ENCODE data around the gene DEPDC7. TPM values are rescaled to one million over a fixed set of nuclear protein-coding genes. Genes with fewer than 3 reads are reported as not detected.

Gene DEPDC7
- total and polyA plus RNA-seq, 2 experiments from 2014 or later = 12.5 to 21.3 TPM

DNA sequence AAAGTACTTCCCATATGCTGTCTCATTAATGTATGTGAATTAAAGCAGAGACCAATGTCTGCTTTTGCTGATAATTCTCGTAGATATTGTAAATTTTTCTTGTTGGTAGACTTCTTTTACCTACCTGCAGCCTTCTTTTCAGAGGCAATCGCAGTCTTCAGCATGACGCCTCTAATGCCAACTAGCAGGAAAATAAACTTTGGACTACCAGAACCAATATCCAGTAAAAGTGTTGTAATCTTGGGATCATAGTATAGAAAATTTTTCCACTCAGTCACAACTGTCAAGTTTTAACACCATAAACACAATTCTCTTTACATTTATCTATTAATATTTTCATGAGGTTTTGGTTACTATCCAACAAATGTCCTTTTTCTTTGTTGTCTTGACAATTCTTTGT lies 2.3 kb downstream of the DEPDC7 start:
- H3K4me1 ChIP-seq (ENCODE audit: insufficient read depth) = peaks cover 2% of the 10 kb centered on the region
- 59% methylated on average over 3 of the region's 3 CpGs for WGBS (ENCODE audit: low lambda C conversion rate, missing lambda C conversion rate)
- H2AFZ ChIP-seq = no peak overlapping the region
- H3K36me3 ChIP-seq (replicated peaks; ENCODE audit: insufficient read depth, low read depth) = no peaks in the 10 kb centered on the region
- TF ChIP-seq EZH2 (IDR thresholded peaks at IDR 0.05; ENCODE audit: borderline replicate concordance) (no peak), EZH2phosphoT487 (IDR thresholded peaks at IDR 0.05; ENCODE audit: low read depth, severe bottlenecking, unreplicated experiment) (no peak)
- TF ChIP-seq, protein P1, sequence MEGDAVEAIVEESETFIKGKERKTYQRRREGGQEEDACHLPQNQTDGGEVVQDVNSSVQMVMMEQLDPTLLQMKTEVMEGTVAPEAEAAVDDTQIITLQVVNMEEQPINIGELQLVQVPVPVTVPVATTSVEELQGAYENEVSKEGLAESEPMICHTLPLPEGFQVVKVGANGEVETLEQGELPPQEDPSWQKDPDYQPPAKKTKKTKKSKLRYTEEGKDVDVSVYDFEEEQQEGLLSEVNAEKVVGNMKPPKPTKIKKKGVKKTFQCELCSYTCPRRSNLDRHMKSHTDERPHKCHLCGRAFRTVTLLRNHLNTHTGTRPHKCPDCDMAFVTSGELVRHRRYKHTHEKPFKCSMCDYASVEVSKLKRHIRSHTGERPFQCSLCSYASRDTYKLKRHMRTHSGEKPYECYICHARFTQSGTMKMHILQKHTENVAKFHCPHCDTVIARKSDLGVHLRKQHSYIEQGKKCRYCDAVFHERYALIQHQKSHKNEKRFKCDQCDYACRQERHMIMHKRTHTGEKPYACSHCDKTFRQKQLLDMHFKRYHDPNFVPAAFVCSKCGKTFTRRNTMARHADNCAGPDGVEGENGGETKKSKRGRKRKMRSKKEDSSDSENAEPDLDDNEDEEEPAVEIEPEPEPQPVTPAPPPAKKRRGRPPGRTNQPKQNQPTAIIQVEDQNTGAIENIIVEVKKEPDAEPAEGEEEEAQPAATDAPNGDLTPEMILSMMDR (IDR thresholded peaks at IDR 0.05; ENCODE audit: poor library complexity) = no peak
- H4K20me1 ChIP-seq (ENCODE audit: insufficient read depth, poor library complexity, severe bottlenecking) = no peaks in the 10 kb centered on the region
- no peaks in the 10 kb centered on the region for H3K27me3 ChIP-seq
- peak overlapping the region; percentile 61 for H3K4me3 ChIP-seq
- no peak for DNase-seq (ENCODE audit: low spot score)
- peak overlapping the region; percentile 81 for H3K4me2 ChIP-seq
- H3K9me2 ChIP-seq (replicated peaks; ENCODE audit: insufficient read depth) = no peaks in the 10 kb centered on the region
- no peaks in the 10 kb centered on the region for H3K9me3 ChIP-seq (ENCODE audit: low read depth)
- H3K79me2 ChIP-seq = peaks cover 13% of the 10 kb centered on the region
- peak overlapping the region; percentile 75 for H3K27ac ChIP-seq

DNA sequence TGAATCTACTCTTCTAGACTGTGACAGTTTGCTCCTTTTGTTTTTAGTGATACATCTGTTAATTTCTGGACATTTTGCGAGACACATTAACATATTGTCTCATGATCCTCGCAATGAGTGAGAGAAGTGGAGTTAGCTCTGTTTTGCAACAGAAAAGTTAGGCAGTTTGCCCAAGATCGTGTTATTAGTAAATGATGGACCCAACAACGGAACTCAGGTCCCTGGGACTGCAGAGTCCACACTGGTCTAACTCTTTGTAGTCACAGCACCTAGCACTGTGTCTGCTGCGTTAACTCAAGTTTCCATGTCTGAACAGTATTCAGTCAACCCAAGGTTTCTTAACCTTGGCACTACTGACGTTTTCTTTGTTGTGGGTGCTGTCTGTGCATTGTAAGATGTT lies 3.2 kb downstream of the DEPDC7 start:
- H3K9me2 ChIP-seq (replicated peaks; ENCODE audit: insufficient read depth) = no peaks in the 10 kb centered on the region
- WGBS (ENCODE audit: low lambda C conversion rate, missing lambda C conversion rate) = 92% methylated on average over 6 of the region's 6 CpGs
- H3K4me1 ChIP-seq (ENCODE audit: insufficient read depth) = peaks cover 2% of the 10 kb centered on the region
- H3K79me2 ChIP-seq = peaks cover 17% of the 10 kb centered on the region
- no peaks in the 10 kb centered on the region for H3K36me3 ChIP-seq (replicated peaks; ENCODE audit: insufficient read depth, low read depth)
- no peak overlapping the region for H2AFZ ChIP-seq
- no peak overlapping the region for H3K4me3 ChIP-seq
- no peaks in the 10 kb centered on the region for H4K20me1 ChIP-seq (ENCODE audit: insufficient read depth, poor library complexity, severe bottlenecking)
- no peak for DNase-seq (ENCODE audit: low spot score)
- H3K27me3 ChIP-seq = no peaks in the 10 kb centered on the region
- peak overlapping the region; percentile 11 for H3K27ac ChIP-seq
- H3K4me2 ChIP-seq = peak overlapping the region; percentile 81
- H3K9me3 ChIP-seq (ENCODE audit: low read depth) = no peaks in the 10 kb centered on the region
- TF ChIP-seq EZH2 (IDR thresholded peaks at IDR 0.05; ENCODE audit: borderline replicate concordance) (no peak), EZH2phosphoT487 (IDR thresholded peaks at IDR 0.05; ENCODE audit: low read depth, severe bottlenecking, unreplicated experiment) (no peak)
- TF ChIP-seq, protein P1 (IDR thresholded peaks at IDR 0.05; ENCODE audit: poor library complexity) = no peak

DNA sequence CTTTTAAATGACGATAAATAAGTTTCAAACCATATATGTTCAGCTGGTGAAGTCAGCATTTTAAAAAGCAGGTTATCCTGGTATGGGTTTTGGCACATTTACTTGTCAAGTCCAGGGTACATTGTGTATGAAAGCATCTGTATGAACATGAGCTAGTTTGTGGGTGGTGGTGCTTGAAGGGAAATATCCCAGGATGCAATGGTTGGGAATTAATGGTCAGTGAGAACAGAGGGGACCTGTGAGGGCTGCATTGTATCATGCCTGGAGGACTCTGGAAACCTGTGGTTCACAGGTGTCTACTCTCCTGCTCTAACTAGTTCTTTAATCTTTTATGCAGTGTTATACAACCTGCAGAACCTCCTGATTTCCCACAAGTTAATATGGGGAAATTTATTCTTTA lies 5.8 kb downstream of the DEPDC7 start:
- Histone ChIP-seq H2AFZ (no peak overlapping the region), H3K4me1 (ENCODE audit: insufficient read depth) (peaks cover 2% of the 10 kb centered on the region), H3K27ac (no peak overlapping the region), H3K9me2 (replicated peaks; ENCODE audit: insufficient read depth) (no peaks in the 10 kb centered on the region), H3K27me3 (no peaks in the 10 kb centered on the region), H3K4me2 (no peak overlapping the region), H4K20me1 (ENCODE audit: insufficient read depth, poor library complexity, severe bottlenecking) (no peaks in the 10 kb centered on the region), H3K9me3 (ENCODE audit: low read depth) (no peaks in the 10 kb centered on the region), H3K36me3 (replicated peaks; ENCODE audit: insufficient read depth, low read depth) (no peaks in the 10 kb centered on the region), H3K4me3 (no peak overlapping the region), H3K79me2 (peaks cover 28% of the 10 kb centered on the region)
- TF ChIP-seq EZH2 (IDR thresholded peaks at IDR 0.05; ENCODE audit: borderline replicate concordance) = no peak
- no peak for TF ChIP-seq EZH2phosphoT487 (IDR thresholded peaks at IDR 0.05; ENCODE audit: low read depth, severe bottlenecking, unreplicated experiment)
- TF ChIP-seq, protein P1 (IDR thresholded peaks at IDR 0.05; ENCODE audit: poor library complexity) = no peak
- 97% methylated on average over 1 of the region's 1 CpG for WGBS (ENCODE audit: low lambda C conversion rate, missing lambda C conversion rate)
- no peak for DNase-seq (ENCODE audit: low spot score)

DNA sequence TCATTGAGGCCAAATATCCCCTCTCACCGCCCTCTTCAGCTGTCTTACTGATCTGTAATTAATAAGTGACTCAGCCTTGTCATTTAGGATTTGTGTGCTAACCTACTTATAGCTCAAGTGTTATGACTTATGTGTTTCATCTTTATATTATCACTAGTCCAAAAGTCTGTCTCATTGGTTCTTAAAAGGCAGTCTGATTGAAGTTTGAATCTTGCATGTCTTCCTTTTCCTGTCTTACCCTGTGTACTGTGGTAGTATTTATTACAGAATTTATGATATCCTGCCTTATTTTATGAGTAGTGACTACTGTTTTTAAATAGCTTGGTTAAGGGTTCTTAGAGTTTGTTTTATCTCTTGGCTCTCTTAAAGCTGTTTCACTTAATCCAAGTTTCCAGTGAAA lies 6.3 kb downstream of the DEPDC7 start:
- Histone ChIP-seq H3K4me1 (ENCODE audit: insufficient read depth) (peaks cover 2% of the 10 kb centered on the region), H3K9me2 (replicated peaks; ENCODE audit: insufficient read depth) (no peaks in the 10 kb centered on the region), H3K4me2 (no peak overlapping the region), H2AFZ (no peak overlapping the region), H3K36me3 (replicated peaks; ENCODE audit: insufficient read depth, low read depth) (no peaks in the 10 kb centered on the region), H3K9me3 (ENCODE audit: low read depth) (no peaks in the 10 kb centered on the region), H3K27me3 (no peaks in the 10 kb centered on the region), H3K4me3 (no peak overlapping the region), H3K79me2 (peaks cover 28% of the 10 kb centered on the region), H4K20me1 (ENCODE audit: insufficient read depth, poor library complexity, severe bottlenecking) (no peaks in the 10 kb centered on the region), H3K27ac (no peak overlapping the region)
- TF ChIP-seq EZH2 (IDR thresholded peaks at IDR 0.05; ENCODE audit: borderline replicate concordance) = no peak
- TF ChIP-seq EZH2phosphoT487 (IDR thresholded peaks at IDR 0.05; ENCODE audit: low read depth, severe bottlenecking, unreplicated experiment) = no peak
- TF ChIP-seq, protein P1 (IDR thresholded peaks at IDR 0.05; ENCODE audit: poor library complexity) = no peak
- DNase-seq (ENCODE audit: low spot score) = no peak
- WGBS (ENCODE audit: low lambda C conversion rate, missing lambda C conversion rate) = 22% methylated on average over 1 of the region's 1 CpG
